Activated naive CD4-positive, alpha-beta T cell treated with anti-CD3 and anti-CD28 coated beads, Interleukin-2, amount 50 U/mL, for 24 hours (primary cell): ENCODE measurements around the gene HSPA2.
"Not testable (repeated sequence)": the region's sequence is repeated elsewhere in the genome, so short reads cannot be mapped to it uniquely, and the experiment has no call there.

ENCODE experiments used
- H3K27ac Mint-ChIP-seq: one replicate; pipeline ENCODE4 v1.8.0; 2021; ENCODE audit warnings: mild to moderate bottlenecking, mixed read lengths
- H3K27me3 Mint-ChIP-seq: one replicate; pipeline ENCODE4 v1.8.0; 2021; ENCODE audit warnings: mixed read lengths
- H3K36me3 Mint-ChIP-seq: one replicate; pipeline ENCODE4 v1.8.0; 2021; ENCODE audit warnings: mixed read lengths
- H3K4me1 Mint-ChIP-seq: one replicate; pipeline ENCODE4 v1.8.0; 2021; ENCODE audit warnings: mixed read lengths
- H3K4me3 Mint-ChIP-seq: one replicate; pipeline ENCODE4 v1.8.0; 2021; ENCODE audit warnings: mild to moderate bottlenecking, mixed read lengths
- H3K9me3 Mint-ChIP-seq: one replicate; pipeline ENCODE4 v1.8.0; 2021; ENCODE audit warnings: mixed read lengths

The HSPA2 gene

DNA sequence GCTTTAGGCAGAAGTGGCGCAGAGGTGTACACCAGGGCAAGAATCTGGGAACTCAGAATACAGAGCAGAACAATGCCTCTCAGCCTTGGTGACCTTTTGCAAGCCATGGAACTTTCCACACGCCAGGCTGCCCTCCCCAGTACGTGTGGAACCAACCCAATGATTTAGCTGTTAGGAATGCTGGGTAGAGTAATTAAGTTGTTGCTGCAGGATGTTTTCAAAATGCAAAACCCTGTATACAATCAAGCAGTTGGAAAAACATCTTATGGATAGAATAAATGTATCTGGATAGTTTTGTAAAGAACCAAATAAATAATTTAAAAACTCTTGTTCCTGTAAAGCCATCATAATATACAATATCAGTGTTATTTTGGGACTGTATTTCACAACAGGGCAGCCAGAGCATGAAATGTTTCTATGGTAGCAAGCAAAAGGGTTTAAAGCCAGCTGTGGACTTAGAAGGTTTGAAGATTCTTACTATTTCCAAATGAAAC, 28.6 kb downstream of the HSPA2 start:
- Mint-ChIP-seq H3K9me3 (no peaks in the 10 kb centered on the region), H3K27me3 (peaks cover 2% of the 10 kb centered on the region), H3K4me3 (no peak overlapping the region), H3K4me1 (no peaks in the 10 kb centered on the region), H3K27ac (no peak overlapping the region), H3K36me3 (no peaks in the 10 kb centered on the region)

DNA sequence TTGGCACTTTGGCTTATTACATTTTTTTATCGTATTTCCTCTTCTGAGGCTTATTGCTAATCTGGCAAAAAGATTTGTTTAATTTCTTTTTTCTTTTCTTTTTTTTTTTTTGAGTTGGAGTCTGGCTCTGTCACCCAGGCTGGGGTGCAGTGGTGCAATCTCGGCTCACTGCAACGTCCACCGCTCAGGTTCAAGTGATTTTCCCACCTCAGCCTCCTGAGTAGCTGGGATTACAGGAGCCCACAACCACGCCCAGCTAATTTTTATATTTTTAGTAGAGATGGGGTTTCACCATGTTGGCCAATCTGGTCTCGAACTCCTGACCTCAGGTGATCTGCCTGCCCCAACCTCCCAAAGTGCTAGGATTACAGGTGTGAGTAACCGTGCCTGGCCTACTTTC, 29.1 kb downstream of the HSPA2 start:
- not testable (repeated sequence) for H3K9me3 Mint-ChIP-seq, H3K27ac Mint-ChIP-seq, H3K27me3 Mint-ChIP-seq, H3K4me3 Mint-ChIP-seq, H3K36me3 Mint-ChIP-seq, H3K4me1 Mint-ChIP-seq

DNA sequence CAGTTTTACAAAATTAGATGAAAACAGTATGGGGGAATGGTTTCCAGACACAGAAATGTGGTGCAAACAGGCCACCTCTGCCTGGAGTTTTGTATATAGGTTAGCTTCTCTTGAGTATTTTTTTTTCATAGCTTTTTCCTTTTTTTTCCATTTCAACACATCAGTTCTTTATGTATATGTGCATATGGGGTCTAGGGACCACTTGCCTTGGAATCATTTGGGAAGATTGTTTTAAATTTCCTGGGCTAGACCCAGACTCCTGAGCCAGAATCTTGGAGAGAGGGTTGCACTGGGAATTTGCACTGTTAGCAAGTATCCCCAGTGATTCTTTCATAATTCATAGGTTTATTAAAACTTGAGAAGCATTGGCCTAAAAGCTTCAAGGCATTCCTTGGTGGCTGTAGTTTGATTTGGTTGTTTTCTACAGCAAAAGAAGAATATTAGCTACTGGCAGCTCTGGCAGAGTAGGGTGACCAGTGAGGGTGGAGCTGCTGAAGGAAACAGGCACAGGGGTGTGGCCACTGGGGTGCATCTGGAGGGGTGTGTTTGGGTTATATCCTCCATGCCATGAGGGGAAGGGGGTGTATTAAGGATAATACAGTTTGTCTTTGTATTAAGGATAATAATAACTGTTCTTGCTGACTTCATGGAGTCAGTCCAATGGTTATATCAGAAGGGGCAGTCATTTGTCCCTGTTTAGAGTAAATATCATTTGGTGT, 32.0 kb downstream of the HSPA2 start:
- H3K36me3 Mint-ChIP-seq = no peaks in the 10 kb centered on the region
- H3K4me3 Mint-ChIP-seq = no peak overlapping the region
- H3K9me3 Mint-ChIP-seq = no peaks in the 10 kb centered on the region
- H3K27ac Mint-ChIP-seq = no peak overlapping the region
- H3K4me1 Mint-ChIP-seq = no peaks in the 10 kb centered on the region
- H3K27me3 Mint-ChIP-seq = no peaks in the 10 kb centered on the region

DNA sequence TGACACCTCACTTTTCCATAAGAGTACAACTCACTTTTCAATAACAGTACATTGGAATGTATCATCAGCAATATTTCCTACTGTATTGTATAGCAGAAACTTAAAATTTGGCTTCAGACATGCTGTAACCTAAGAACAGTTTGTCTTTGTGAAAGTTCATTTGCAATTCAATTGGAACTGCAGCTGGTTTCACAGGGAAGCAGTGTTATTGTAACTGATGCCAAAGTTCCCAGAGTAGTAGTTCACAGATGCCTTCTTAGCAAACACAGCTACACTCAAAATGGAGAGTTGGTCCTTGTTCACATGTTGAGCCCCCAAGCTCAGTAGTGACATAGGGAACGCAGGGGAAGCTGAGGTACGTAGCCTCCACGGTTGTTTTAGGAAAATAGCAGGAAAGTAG, 32.6 kb downstream of the HSPA2 start:
- H3K4me3 Mint-ChIP-seq = no peak overlapping the region
- H3K27me3 Mint-ChIP-seq = no peaks in the 10 kb centered on the region
- H3K36me3 Mint-ChIP-seq = no peaks in the 10 kb centered on the region
- H3K4me1 Mint-ChIP-seq = no peaks in the 10 kb centered on the region
- H3K27ac Mint-ChIP-seq = no peak overlapping the region
- no peaks in the 10 kb centered on the region for H3K9me3 Mint-ChIP-seq

DNA sequence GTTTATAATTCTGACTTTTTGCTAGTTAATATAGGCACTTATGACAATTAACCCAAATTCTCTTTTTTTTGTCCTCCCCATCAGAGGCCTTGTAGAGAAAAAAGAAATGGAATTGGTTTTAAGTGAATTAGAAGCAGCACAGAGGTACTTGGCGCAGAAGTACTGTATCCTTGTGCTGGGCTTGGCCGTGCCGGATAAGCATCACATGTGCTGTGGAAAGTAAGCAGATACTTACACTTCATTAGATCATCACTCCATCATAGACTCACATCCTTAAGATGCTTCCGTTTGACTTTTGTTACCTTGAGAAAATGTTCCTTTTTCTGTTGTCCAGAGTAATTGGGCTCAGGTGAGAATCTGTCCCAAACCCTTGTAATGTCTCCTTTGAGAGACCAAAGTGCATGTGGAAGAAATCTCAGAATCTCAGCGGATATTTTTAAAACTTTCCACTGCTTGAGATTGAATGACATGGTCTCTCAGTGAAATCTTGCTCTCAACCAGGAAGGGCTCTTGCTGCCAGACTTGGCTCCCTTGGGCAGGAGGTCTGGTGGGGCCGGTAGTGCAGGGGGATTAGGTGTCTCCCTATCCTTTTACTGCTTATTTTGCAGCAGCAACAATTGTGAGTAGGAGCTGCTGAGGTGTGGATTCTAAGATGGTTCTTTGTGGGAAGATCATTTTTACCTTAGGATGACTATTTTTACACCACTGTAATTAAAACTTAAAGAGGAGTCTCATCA, 34.0 kb downstream of the HSPA2 start:
- Mint-ChIP-seq H3K27me3 (no peaks in the 10 kb centered on the region), H3K36me3 (no peaks in the 10 kb centered on the region)

DNA sequence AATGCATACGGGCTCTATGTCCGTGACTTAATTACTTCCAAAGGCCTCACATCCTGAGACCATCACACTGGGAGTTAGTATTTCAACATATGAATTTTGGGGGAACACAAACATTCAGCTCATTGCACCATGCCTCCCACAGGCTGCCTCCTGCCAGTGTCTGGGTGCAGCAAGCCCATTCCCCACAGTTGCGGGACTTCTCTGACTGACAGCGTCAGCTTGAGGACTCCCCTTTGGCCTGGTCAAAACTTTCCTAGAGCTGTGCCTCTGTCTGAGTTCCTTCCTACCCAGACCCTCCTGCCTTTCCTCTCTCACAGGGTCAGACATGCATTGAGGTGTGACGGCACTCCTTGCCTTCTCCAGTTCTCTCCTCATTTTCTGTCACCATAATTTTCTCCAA, 36.7 kb downstream of the HSPA2 start:
- no peaks in the 10 kb centered on the region for H3K27me3 Mint-ChIP-seq
- no peaks in the 10 kb centered on the region for H3K9me3 Mint-ChIP-seq
- H3K4me1 Mint-ChIP-seq = no peaks in the 10 kb centered on the region
- no peaks in the 10 kb centered on the region for H3K36me3 Mint-ChIP-seq
- H3K27ac Mint-ChIP-seq = no peak overlapping the region
- H3K4me3 Mint-ChIP-seq = no peak overlapping the region

More for the DNA sequence above, 34.0 kb downstream of the HSPA2 start:
- H3K4me1 Mint-ChIP-seq = no peaks in the 10 kb centered on the region
- no peak overlapping the region for H3K4me3 Mint-ChIP-seq
- no peak overlapping the region for H3K27ac Mint-ChIP-seq
- no peaks in the 10 kb centered on the region for H3K9me3 Mint-ChIP-seq

DNA sequence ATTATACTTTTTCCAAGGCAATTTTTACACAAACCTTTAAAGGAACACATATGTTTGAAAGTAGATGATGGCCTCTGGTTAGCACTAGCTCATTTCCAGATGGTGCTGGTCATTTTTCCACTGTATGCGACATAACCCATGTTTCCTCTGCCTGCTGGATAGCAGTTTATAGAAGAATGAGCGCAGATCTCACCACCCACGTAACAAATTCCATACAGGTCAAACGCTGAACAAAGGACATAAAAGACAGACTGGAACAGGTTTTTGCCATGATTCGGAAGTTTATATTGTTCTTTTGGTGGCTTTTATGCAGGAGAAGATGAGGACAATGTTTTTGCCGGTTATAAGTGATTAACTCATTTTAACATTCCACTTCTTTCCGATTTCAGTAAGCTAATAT, 39.9 kb downstream of the HSPA2 start:
- no peaks in the 10 kb centered on the region for H3K36me3 Mint-ChIP-seq
- no peak overlapping the region for H3K27ac Mint-ChIP-seq
- H3K4me1 Mint-ChIP-seq = no peaks in the 10 kb centered on the region
- H3K27me3 Mint-ChIP-seq = no peaks in the 10 kb centered on the region
- no peaks in the 10 kb centered on the region for H3K9me3 Mint-ChIP-seq
- no peak overlapping the region for H3K4me3 Mint-ChIP-seq

DNA sequence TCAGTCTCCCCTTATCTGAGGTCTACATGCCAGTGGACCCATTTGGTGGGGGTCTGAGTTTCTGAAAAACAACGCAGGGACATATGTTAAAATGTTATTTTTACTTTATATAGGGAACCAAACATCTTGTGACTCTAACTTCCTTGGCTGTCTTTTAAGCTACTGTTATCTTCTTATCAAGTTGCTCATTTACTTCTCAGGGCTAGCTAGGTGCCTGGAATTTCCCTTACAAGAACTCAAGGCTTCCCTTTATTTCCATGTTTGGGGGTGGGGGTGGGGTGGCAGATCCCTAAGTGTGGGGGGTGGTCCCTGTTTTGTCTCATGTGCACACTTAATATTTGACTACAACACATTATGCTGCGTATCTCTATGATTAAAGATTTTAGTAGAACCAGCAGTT, 40.8 kb downstream of the HSPA2 start:
- Mint-ChIP-seq H3K36me3 (no peaks in the 10 kb centered on the region), H3K27ac (no peak overlapping the region), H3K4me1 (no peaks in the 10 kb centered on the region), H3K4me3 (no peak overlapping the region), H3K27me3 (no peaks in the 10 kb centered on the region), H3K9me3 (no peaks in the 10 kb centered on the region)

DNA sequence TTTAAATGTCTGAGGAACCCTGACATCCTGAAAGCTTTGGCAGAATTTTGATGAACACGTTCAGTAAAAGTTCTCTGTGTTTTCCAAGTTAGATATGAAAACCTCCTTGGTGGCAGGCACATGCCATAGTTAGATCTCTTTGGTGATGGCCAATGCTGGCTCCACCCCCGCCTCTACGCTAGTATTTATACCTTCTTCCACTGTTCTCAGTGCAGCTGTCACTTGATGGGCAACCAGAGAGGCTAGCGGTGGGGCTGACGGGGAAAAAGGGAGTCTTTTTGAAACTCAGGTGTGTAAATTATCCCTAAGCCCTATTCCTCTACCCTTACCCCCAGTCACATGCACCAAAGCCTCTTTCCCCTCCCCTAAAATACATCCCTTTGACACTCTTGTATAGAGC, 41.3 kb downstream of the HSPA2 start:
- Mint-ChIP-seq H3K27me3 (no peaks in the 10 kb centered on the region), H3K4me3 (no peak overlapping the region), H3K4me1 (no peaks in the 10 kb centered on the region), H3K27ac (no peak overlapping the region), H3K36me3 (no peaks in the 10 kb centered on the region), H3K9me3 (no peaks in the 10 kb centered on the region)

DNA sequence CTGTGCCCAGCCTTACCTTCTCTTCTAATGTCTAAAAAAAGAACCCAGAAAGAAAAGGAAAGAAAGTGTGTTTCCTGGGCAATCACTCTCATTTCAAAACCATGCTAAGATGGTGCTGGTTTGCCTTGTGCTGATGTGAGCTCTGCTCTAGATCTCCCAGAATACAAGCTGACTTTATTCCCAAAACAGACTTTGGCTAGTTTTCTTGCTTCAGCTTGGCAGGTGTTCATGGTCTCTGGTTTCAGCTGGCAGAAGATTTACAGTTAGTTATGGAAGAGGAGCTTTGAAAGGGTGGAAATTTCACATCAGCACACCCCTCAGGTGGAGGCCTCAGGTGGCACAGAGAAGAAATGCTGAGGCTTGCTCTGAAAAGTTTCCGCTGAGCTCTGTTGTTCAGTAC, 43.6 kb downstream of the HSPA2 start:
- H3K4me3 Mint-ChIP-seq = no peak overlapping the region
- no peaks in the 10 kb centered on the region for H3K9me3 Mint-ChIP-seq
- no peaks in the 10 kb centered on the region for H3K36me3 Mint-ChIP-seq
- H3K27me3 Mint-ChIP-seq = no peaks in the 10 kb centered on the region
- no peaks in the 10 kb centered on the region for H3K4me1 Mint-ChIP-seq
- H3K27ac Mint-ChIP-seq = no peak overlapping the region

DNA sequence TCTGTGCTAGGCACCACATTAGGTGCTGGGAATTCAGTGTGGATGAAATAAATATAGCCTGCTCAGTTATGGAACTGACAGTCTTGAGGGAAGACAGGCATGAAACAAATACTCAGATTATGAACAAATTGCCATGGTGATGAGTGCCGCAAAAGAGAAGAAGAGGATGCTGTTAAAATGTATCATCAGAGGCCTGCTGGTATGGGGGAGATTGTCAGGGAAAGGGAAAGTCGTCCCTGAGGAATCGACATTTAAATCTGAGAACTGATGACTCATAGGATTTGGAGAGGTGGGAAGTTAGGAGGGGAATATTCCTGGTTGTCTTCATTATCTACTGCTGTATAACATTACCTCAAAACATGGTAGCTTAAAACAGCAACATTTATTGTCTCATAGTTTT, 51.3 kb downstream of the HSPA2 start:
- H3K9me3 Mint-ChIP-seq = no peaks in the 10 kb centered on the region
- no peaks in the 10 kb centered on the region for H3K27me3 Mint-ChIP-seq
- no peaks in the 10 kb centered on the region for H3K4me1 Mint-ChIP-seq
- no peak overlapping the region for H3K27ac Mint-ChIP-seq
- H3K36me3 Mint-ChIP-seq = no peaks in the 10 kb centered on the region
- H3K4me3 Mint-ChIP-seq = no peak overlapping the region
